OCI-LY3 (cell line): ENCODE measurements around the gene PMM1.

Experiments used
- H2AFZ ChIP-seq: fragments of 200-600, 300-600 bp; shearing (Covaris generic); 2 replicates; pipeline ENCODE4 v1.6.0; 2014; ENCODE audit warnings: antibody characterized with exemption, low read depth, low read length
- H3K27ac ChIP-seq: fragments of 200-600, 300-600 bp; sonication (generic); 2 replicates; pipeline ENCODE4 v1.5.1; 2014; ENCODE audit warnings: mild to moderate bottlenecking, low read length, moderate library complexity, mixed read lengths
- H3K27me3 ChIP-seq: fragments of 200-600, 300-600 bp; sonication (generic); 2 replicates; pipeline ENCODE4 v1.6.1; 2014; ENCODE audit warnings: low read depth, low read length, mixed read lengths
- H3K36me3 ChIP-seq: fragments of 200-600, 300-600 bp; sonication (generic); replicated peaks from 2 replicates; pipeline ENCODE3; 2014; ENCODE audit warnings: low read depth, low read length, mixed read lengths
- H3K4me1 ChIP-seq: fragments of 300-600, 200-600 bp; sonication (generic); 2 replicates; pipeline ENCODE4 v1.6.1; 2014; ENCODE audit warnings: low read length, mixed read lengths
- H3K4me2 ChIP-seq: fragments of 200-600, 300-600 bp; sonication (generic); 2 replicates; pipeline ENCODE4 v1.6.1; 2014; ENCODE audit warnings: low read length, mixed read lengths
- H3K4me3 ChIP-seq: fragments of 300-600, 200-600 bp; sonication (generic); 2 replicates; pipeline ENCODE4 v1.5.1; 2014; ENCODE audit warnings: antibody characterized with exemption, mild to moderate bottlenecking, low read length, moderate library complexity
- H3K79me2 ChIP-seq: fragments of 300-600, 200-600 bp; shearing (Covaris generic); 2 replicates; pipeline ENCODE4 v1.6.1; 2014; ENCODE audit warnings: mild to moderate bottlenecking, low read length, mixed read lengths
- H3K9ac ChIP-seq: fragments of 300-600, 200-600 bp; shearing (Covaris generic); 2 replicates; pipeline ENCODE4 v1.6.0; 2014; ENCODE audit warnings: mild to moderate bottlenecking, low read length, moderate library complexity
- H3K9me3 ChIP-seq: fragments of 200-600, 300-600 bp; shearing (Covaris generic); 2 replicates; pipeline ENCODE4 v1.6.1; 2014; ENCODE audit warnings: low read length, mixed read lengths; ENCODE audit not compliant: insufficient read depth
- H4K20me1 ChIP-seq: fragments of 200-600, 300-600 bp; sonication (generic); 2 replicates; pipeline ENCODE4 v1.6.1; 2016; ENCODE audit warnings: low read length, mixed read lengths; ENCODE audit not compliant: insufficient read depth
- CTCF ChIP-seq: fragments of 200-600, 300-600 bp; sonication (generic); IDR thresholded peaks from 2 replicates; pipeline ENCODE4 v1.5.1; 2014; ENCODE audit warnings: antibody characterized with exemption, low read length, low read depth
- EZH2phosphoT487 ChIP-seq: fragments of 200-600 bp; shearing (Covaris generic); IDR thresholded peaks from 2 replicates; pipeline ENCODE4 v1.6.1; 2018; ENCODE audit warnings: antibody characterized with exemption, mixed run types, low read depth

The PMM1 gene

GRCh38 chr22:41541484-41541883, 48.2 kb downstream of the PMM1 start:
- Histone ChIP-seq H3K9ac (no peak overlapping the region), H3K4me3 (no peak overlapping the region), H4K20me1 (peaks cover 18% of the 10 kb centered on the region; the same call in 1 of the 2 replicates), H3K4me1 (peaks cover 19% of the 10 kb centered on the region), H3K9me3 (no peaks in the 10 kb centered on the region), H2AFZ (no peak overlapping the region), H3K27me3 (no peaks in the 10 kb centered on the region), H3K4me2 (no peak overlapping the region), H3K27ac (no peak overlapping the region), H3K79me2 (peaks cover 69% of the 10 kb centered on the region), H3K36me3 (peaks cover 28% of the 10 kb centered on the region)
- no peak for TF ChIP-seq CTCF
- TF ChIP-seq EZH2phosphoT487, result no peak

- TF ChIP-seq EZH2phosphoT487 (no peak), CTCF (no peak)
- Histone ChIP-seq H3K9ac (no peak overlapping the region), H3K4me2 (no peak overlapping the region), H3K9me3 (no peaks in the 10 kb centered on the region), H3K36me3 (peaks cover 28% of the 10 kb centered on the region), H3K79me2 (peaks cover 69% of the 10 kb centered on the region), H3K4me1 (peaks cover 19% of the 10 kb centered on the region), H4K20me1 (peaks cover 18% of the 10 kb centered on the region; the same call in 1 of the 2 replicates), H2AFZ (no peak overlapping the region), H3K27me3 (no peaks in the 10 kb centered on the region), H3K4me3 (no peak overlapping the region), H3K27ac (no peak overlapping the region)
Measured at GRCh38 chr22:41540365-41540764, 49.3 kb downstream of the PMM1 start.

DNA sequence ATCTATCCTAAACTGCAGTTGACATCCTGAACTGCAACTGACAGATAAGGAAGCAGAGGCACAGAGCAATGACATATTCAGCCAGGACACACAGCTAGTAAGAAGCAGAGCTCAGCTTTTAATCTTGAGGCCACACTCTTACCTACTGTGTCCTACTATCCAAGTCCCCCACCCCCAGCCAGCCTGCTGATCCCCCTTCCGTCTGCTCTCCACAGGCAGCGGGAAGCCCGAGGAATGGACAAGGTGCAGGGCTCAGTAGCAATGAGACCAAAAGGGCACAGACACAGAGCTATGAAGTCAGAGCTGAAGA, 49.7 kb downstream of the PMM1 start:
- Histone ChIP-seq H3K9me3 (no peaks in the 10 kb centered on the region), H3K4me2 (no peak overlapping the region), H3K27me3 (no peaks in the 10 kb centered on the region), H3K79me2 (peaks cover 69% of the 10 kb centered on the region), H3K36me3 (peaks cover 28% of the 10 kb centered on the region), H2AFZ (no peak overlapping the region), H3K4me1 (peaks cover 15% of the 10 kb centered on the region), H3K9ac (no peak overlapping the region), H4K20me1 (peaks cover 18% of the 10 kb centered on the region; the same call in 1 of the 2 replicates), H3K27ac (no peak overlapping the region), H3K4me3 (no peak overlapping the region)
- TF ChIP-seq EZH2phosphoT487 (no peak), CTCF (no peak)

DNA sequence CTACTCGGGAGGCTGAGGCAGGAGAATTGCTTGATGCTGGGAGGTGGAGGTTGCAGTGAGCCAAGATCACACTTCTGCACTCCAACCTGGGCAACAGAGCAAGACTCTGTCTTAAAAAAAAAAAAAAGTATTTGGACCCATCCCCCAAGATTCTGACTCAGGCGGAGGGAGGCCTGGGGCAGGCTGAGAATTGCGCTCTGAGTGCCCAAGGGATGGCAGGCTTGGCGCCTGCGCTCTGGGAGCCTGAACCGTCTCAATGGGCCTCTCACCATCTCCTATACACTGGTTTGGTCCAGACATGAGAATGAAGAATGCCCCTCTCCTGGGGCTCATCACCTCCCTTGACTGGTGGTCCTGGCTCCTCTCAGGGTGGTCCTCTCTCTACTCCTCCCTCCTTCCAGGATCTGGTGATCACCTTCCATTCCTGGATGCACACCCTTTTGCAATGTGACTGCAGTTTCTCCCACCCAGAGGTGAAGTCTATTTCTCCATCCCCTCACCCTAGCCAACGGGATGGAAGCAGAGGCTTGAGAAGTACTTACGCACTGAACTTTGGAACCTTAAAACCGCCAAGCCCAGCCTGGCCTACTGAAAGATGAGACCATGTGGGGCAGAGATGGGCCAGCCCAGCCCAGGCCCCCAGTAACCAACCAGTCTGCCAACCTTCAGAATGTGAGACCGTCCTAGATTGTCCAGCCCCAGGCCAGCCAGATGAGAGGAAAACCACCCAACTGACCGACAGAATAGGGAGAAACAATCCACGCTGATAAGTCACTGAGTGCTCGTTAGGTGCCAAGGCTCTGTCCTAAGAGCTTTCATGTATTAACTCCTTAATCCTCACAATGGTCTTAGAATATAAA, 50.3 kb downstream of the PMM1 start:
- TF ChIP-seq EZH2phosphoT487 (no peak), CTCF (no peak)
- Histone ChIP-seq H3K27ac (no peak overlapping the region), H3K9ac (no peak overlapping the region), H2AFZ (no peak overlapping the region), H3K9me3 (no peaks in the 10 kb centered on the region), H3K36me3 (peaks cover 29% of the 10 kb centered on the region), H3K27me3 (no peaks in the 10 kb centered on the region), H3K4me2 (no peak overlapping the region), H3K4me3 (no peak overlapping the region), H4K20me1 (peaks cover 18% of the 10 kb centered on the region), H3K4me1 (peaks cover 10% of the 10 kb centered on the region), H3K79me2 (peaks cover 69% of the 10 kb centered on the region)
